Fibroblast of lung (primary cell): ENCODE results near the gene CDH12. TPM values are rescaled to one million over a fixed set of nuclear protein-coding genes. Genes with fewer than 3 reads are reported as not detected.

Experiments used
- DNase-seq, 2 donors: peaks; one replicate each; pipeline versions ENCODE4 v3.0.0 to v3.0.0-alpha.2; 2010; ENCODE audit warnings: low read depth in 2 of 2
- H2AFZ ChIP-seq: 2 replicates; pipeline ENCODE4 v1.5.1; 2012; ENCODE audit warnings: low read length, control low read depth, inconsistent platforms
- H3K27ac ChIP-seq: 2 replicates; pipeline ENCODE4 v1.5.1; 2011; ENCODE audit warnings: low read length, control low read depth; ENCODE audit not compliant: insufficient read depth
- H3K27me3 ChIP-seq: 2 replicates; pipeline ENCODE4 v1.5.1; 2011; ENCODE audit warnings: mild to moderate bottlenecking, low read length; ENCODE audit not compliant: control insufficient read depth, insufficient read depth
- H3K36me3 ChIP-seq: 2 replicates; pipeline ENCODE4 v1.5.1; 2011; ENCODE audit warnings: low read length; ENCODE audit not compliant: control insufficient read depth, insufficient read depth
- H3K4me1 ChIP-seq: 2 replicates; pipeline ENCODE4 v1.5.1; 2011; ENCODE audit warnings: low read length; ENCODE audit not compliant: control insufficient read depth, insufficient read depth; ENCODE audit errors: extremely low read depth
- H3K4me2 ChIP-seq: 2 replicates; pipeline ENCODE4 v1.5.1; 2011; ENCODE audit warnings: low read length, control low read depth; ENCODE audit not compliant: insufficient read depth; ENCODE audit errors: extremely low read depth
- H3K4me3 ChIP-seq, 4 experiments: fragments of 200-600 bp in 1 of 4; sonication (generic) in 1 of 4; replicated peaks in 1 of 4; 2 replicates each; pipeline ENCODE4 v1.5.1; 2011 to 2016; ENCODE audit warnings: low read length in 4 of 4, low read depth in 3 of 4, mild to moderate bottlenecking in 3 of 4, control low read depth in 2 of 4, inconsistent platforms in 1 of 4, mixed read lengths in 1 of 4; ENCODE audit not compliant: insufficient read depth in 1 of 4; ENCODE audit errors: control extremely low read depth in 1 of 4
- H3K79me2 ChIP-seq: 2 replicates; pipeline ENCODE4 v1.5.1; 2012; ENCODE audit warnings: mild to moderate bottlenecking, low read length, inconsistent platforms; ENCODE audit not compliant: control insufficient read depth, insufficient read depth
- H3K9ac ChIP-seq: 2 replicates; pipeline ENCODE4 v1.5.1; 2011; ENCODE audit warnings: mild to moderate bottlenecking, low read length, control low read depth; ENCODE audit not compliant: insufficient read depth
- H3K9me3 ChIP-seq: 2 replicates; pipeline ENCODE4 v1.5.1; 2012; ENCODE audit warnings: low read depth, low read length; ENCODE audit not compliant: control insufficient read depth, insufficient read depth
- H4K20me1 ChIP-seq: 2 replicates; pipeline ENCODE4 v1.5.1; 2011; ENCODE audit warnings: low read length; ENCODE audit not compliant: control insufficient read depth, insufficient read depth; ENCODE audit errors: extremely low read depth
- CTCF ChIP-seq, 2 donors: IDR thresholded peaks in 1 of 2; conservative IDR thresholded peaks in 1 of 2; 1 replicate in 1 of 2; 2 replicates in 1 of 2; pipeline ENCODE4 v1.5.1; 2011 to 2012; ENCODE audit warnings: low read length in 2 of 2, control low read depth in 1 of 2, inconsistent platforms in 1 of 2, low read depth in 1 of 2, mild to moderate bottlenecking in 1 of 2
- EZH2 ChIP-seq: IDR thresholded peaks from 2 replicates; pipeline ENCODE4 v1.5.1; 2012; ENCODE audit warnings: low read length, control low read depth, mild to moderate bottlenecking; ENCODE audit errors: missing control alignments
- polyA plus RNA-seq, 2 donors: library from polyadenylated mRNA; depleted of rRNA in 1 of 2; stranded (reverse) in 1 of 2; unstranded in 1 of 2; fragments of >200 nt; gene quantifications; 2 replicates each; pipeline ENCODE4 v1.2.1, GENCODE V29; 2011 to 2012; ENCODE audit warnings: missing spikeins in 1 of 2
- total RNA-seq: library from RNA; depleted of rRNA; stranded (reverse); fragments of >200 nt; gene quantifications from 2 replicates; pipeline ENCODE4 v1.2.1, GENCODE V29; 2014

CDH12 gene
- total and polyA plus RNA-seq, 2 donors (not counting 1 experiment from before 2014, with no cell fraction given): 0.02 TPM; not detected in 1

- Histone ChIP-seq H3K27ac (no peak overlapping the region), H3K36me3 (no peaks in the 10 kb centered on the region), H2AFZ (no peak overlapping the region), H3K4me1 (no peaks in the 10 kb centered on the region), H3K9ac (no peak overlapping the region), H3K27me3 (no peaks in the 10 kb centered on the region), H3K4me3 (no peak overlapping the region), H4K20me1 (no peaks in the 10 kb centered on the region), H3K79me2 (no peaks in the 10 kb centered on the region), H3K9me3 (no peaks in the 10 kb centered on the region), H3K4me2 (no peak overlapping the region)
- TF ChIP-seq EZH2 (no peak), CTCF (conservative IDR thresholded peaks at IDR 0.05 in 1 of 2, IDR thresholded peaks at IDR 0.05 in 1 of 2; ENCODE audit: low read depth in 1 of 2, low read length in 2 of 2) (no peak)
- no peak for DNase-seq
Observed at GRCh38 chr5:21701317-21701716, 1151.8 kb downstream of the CDH12 start.
